Activated CD8-positive, alpha-beta T cell treated with anti-CD3 and anti-CD28 coated beads, Interleukin-2, amount 10 ng/mL, durations not matched to agents 7 days and 5 days (primary cell): ENCODE data around the gene PTGR1. TPM values are rescaled to one million over a fixed set of nuclear protein-coding genes. Genes with fewer than 3 reads are reported as not detected.

Source experiments
- ATAC-seq: fragments of 150-1000 bp; cut with Tn5 transposase; one replicate; pipeline ENCODE4 v1.10.0; 2021; ENCODE audit warnings: moderate library complexity
- CTCF ChIA-PET: fragments of 350-600 bp; sonication (Branson Sonifier 250); formaldehyde crosslinking; loops from one replicate; lab custom pipeline; 2021; ENCODE audit warnings: antibody characterized with exemption; lab: Charles Lee
- POLR2A ChIA-PET: fragments of 350-600 bp; sonication (Branson Sonifier 250); formaldehyde crosslinking; loops from one replicate; lab custom pipeline; 2021; ENCODE audit warnings: antibody characterized with exemption; lab: Charles Lee
- DNase-seq: peaks from one replicate; pipeline ENCODE4 v3.0.0-alpha.2; 2020
- H3K27ac Mint-ChIP-seq: one replicate; pipeline ENCODE4 v1.8.0; 2021; ENCODE audit warnings: mild to moderate bottlenecking, mixed read lengths
- H3K27me3 Mint-ChIP-seq: one replicate; pipeline ENCODE4 v1.8.0; 2021; ENCODE audit warnings: low read depth, mixed read lengths
- H3K36me3 Mint-ChIP-seq: one replicate; pipeline ENCODE4 v1.8.0; 2021; ENCODE audit warnings: low read depth, mixed read lengths
- H3K4me1 Mint-ChIP-seq: one replicate; pipeline ENCODE4 v1.8.0; 2021; ENCODE audit warnings: low read depth, mixed read lengths
- H3K4me3 Mint-ChIP-seq: one replicate; pipeline ENCODE4 v1.8.0; 2021; ENCODE audit warnings: mild to moderate bottlenecking, mixed read lengths
- H3K9me3 Mint-ChIP-seq: one replicate; pipeline ENCODE4 v1.8.0; 2022; ENCODE audit warnings: mixed read lengths; ENCODE audit not compliant: insufficient read depth
- total RNA-seq, 2 experiments: library from RNA; stranded (reverse); gene quantifications; one replicate each; pipeline ENCODE4 v1.2.3, GENCODE V29; 2021

PTGR1 gene
- total RNA-seq, 2 experiments from 2014 or later = not detected

DNA sequence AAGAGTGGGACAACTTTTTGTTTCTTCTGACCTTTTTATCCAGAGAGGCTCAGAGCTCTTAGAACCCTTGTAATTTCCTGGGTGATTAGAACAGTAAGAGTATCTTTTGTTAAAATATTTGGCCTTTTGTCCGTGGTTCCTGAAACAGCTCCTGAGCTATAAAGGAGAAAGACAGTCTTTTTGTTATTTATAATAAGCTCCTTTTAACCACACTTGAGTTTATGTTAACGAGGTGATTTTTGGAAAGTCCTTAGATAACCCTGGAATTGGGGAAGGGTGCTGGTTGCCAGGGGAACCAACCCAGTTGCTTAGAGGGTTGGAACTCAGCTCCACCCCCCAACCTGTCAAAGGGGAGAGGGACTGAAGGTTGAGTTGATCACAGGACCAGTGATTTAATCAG, 69.7 kb downstream of the PTGR1 start:
- ChIA-PET POLR2A (no interaction called here), CTCF (interaction anchor here (0.6 kb wide), 1 partner anchor 317 kb away, joined by 4 read pairs; no protein-coding TSS in a partner anchor)
- no peak for ATAC-seq
- H3K4me1 Mint-ChIP-seq = peaks cover 25% of the 10 kb centered on the region
- H3K4me3 Mint-ChIP-seq = no peak overlapping the region
- peaks cover 4% of the 10 kb centered on the region for H3K9me3 Mint-ChIP-seq
- H3K36me3 Mint-ChIP-seq = peaks cover 19% of the 10 kb centered on the region
- no peaks in the 10 kb centered on the region for H3K27me3 Mint-ChIP-seq
- DNase-seq = no peak
- H3K27ac Mint-ChIP-seq = no peak overlapping the region

DNA sequence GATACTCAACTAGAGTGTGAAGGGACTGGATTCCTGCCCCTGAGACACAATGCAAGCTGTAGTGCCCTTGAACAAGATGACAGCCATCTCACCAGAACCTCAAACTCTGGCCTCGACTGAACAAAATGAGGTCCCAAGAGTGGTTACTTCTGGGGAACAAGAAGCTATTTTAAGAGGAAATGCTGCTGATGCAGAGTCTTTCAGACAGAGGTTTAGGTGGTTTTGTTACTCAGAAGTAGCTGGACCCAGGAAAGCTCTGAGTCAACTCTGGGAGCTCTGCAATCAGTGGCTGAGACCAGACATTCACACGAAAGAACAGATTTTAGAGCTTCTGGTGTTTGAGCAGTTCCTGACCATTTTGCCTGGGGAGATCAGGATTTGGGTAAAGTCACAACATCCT, 72.1 kb downstream of the PTGR1 start:
- peaks cover 3% of the 10 kb centered on the region for H3K27me3 Mint-ChIP-seq
- peaks cover 25% of the 10 kb centered on the region for H3K4me1 Mint-ChIP-seq
- no peak overlapping the region for H3K4me3 Mint-ChIP-seq
- H3K27ac Mint-ChIP-seq = no peak overlapping the region
- DNase-seq (peak; percentile 29), ATAC-seq (no peak)
- H3K9me3 Mint-ChIP-seq = no peaks in the 10 kb centered on the region
- POLR2A ChIA-PET = no interaction called here
- peaks cover 12% of the 10 kb centered on the region for H3K36me3 Mint-ChIP-seq
- CTCF ChIA-PET = no interaction called here

DNA sequence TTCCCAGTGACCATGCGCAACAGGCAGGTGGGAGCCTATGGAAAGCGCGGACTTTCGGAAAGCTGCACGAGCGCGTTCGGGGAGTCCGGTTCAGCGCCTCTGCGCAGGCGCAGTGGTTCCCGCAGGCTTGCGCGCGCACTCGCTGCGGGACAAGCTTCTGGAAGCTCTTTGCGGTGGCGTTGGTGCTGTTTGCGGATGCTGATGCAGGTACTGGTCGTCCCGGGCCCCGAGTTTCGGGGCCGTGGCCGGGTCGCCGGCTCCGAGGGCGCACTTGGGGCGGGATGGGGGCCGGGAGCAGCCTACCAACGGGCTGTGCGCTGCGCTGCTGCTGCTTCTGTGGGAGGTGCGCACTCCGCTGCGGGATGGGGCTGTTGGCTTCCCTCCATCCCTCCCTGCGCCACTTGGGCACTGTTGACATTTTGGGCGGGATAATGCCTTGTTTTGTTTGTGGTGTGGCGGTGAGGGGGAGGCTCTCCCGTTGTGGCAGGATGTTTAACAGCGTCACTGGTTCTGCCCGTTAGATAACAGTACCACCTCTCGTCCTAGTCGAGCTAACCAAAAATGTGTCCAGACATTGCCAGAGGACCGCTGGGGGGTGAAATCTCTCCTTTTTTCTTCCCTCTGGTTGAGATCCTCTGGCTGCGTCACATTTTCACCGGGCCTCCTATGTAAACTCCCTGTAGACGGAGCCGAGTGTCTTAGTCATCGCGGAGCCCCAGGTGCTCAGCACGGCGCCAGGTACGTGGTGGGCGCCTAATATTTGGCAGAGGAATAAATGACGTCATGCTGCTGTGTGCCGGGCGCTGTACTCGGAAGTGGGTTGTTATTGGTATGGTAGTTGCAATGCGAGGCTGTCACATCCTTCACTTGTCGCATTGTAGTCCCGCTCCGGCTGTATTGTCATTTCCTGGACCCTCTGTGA, 74.1 kb downstream of the PTGR1 start, which contains the start of gene ZNF483:
Gene ZNF483, plus strand, starts transcription at position 124 of the 922 bp plus-strand sequence. CDS start 2,217 bp downstream, outside the sequence.
- ChIA-PET CTCF (no interaction called here), POLR2A (interaction anchor here (0.8 kb wide), 1 partner anchor 49 kb away, joined by 3 read pairs; no protein-coding TSS in a partner anchor)
- DNase-seq = peak; percentile 63
- Mint-ChIP-seq H3K27me3 (peaks cover 7% of the 10 kb centered on the region), H3K27ac (peak within 1 kb of the TSS; percentile 86), H3K4me3 (peak within 1 kb of the TSS; percentile 85), H3K36me3 (peaks cover 12% of the 10 kb centered on the region), H3K9me3 (no peaks in the 10 kb centered on the region), H3K4me1 (peaks cover 25% of the 10 kb centered on the region)
- ATAC-seq = peak; percentile 77

DNA sequence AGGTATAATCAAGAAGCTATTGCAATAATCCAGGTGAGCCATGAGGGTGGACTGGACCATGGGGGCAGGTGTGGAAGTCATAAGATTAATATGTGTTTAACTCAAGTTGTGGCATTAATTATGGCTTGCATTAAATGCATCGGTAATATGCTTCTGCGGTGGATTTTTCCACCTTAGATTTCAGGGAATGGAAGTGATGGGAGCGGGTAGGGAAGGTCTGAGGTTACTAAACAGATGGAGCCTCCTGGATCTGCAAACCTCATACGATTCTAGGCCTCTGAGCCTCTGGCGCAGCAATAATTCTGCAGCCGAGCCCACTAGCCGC, 74.8 kb downstream of the PTGR1 start:
- peak overlapping the region; percentile 85 for H3K4me3 Mint-ChIP-seq
- ChIA-PET POLR2A (interaction anchor here (0.8 kb wide), 1 partner anchor 48 kb away, joined by 3 read pairs; no protein-coding TSS in a partner anchor), CTCF (no interaction called here)
- peaks cover 12% of the 10 kb centered on the region for H3K36me3 Mint-ChIP-seq
- no peak overlapping the region for H3K27ac Mint-ChIP-seq
- H3K9me3 Mint-ChIP-seq = no peaks in the 10 kb centered on the region
- peaks cover 25% of the 10 kb centered on the region for H3K4me1 Mint-ChIP-seq
- no peak for DNase-seq
- H3K27me3 Mint-ChIP-seq = peaks cover 7% of the 10 kb centered on the region
- ATAC-seq = no peak

DNA sequence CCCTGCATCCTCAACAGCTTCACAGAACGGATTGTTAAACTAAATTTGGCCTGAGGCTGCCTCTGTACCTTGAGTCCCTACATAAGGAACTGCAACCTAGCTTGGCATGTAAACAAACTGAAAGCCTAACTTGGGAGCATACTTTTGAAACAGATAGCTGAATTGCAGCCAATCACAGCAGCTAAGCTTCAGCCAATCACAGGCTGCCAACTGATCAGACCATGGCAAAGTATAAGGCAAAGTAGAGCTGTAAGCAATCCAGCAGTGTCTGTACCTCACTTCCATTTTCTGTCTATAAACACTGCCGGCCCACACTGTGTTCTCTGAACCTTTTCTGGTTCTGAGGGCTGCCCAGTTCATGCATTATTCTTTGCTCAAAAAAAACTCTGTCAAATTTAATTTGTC, 83.4 kb downstream of the PTGR1 start:
- H3K27me3 Mint-ChIP-seq = peaks cover 3% of the 10 kb centered on the region
- peaks cover 2% of the 10 kb centered on the region for H3K9me3 Mint-ChIP-seq
- POLR2A ChIA-PET = no interaction called here
- no peak overlapping the region for H3K27ac Mint-ChIP-seq
- ATAC-seq (no peak), DNase-seq (no peak)
- H3K36me3 Mint-ChIP-seq = no peaks in the 10 kb centered on the region
- CTCF ChIA-PET = no interaction called here
- no peaks in the 10 kb centered on the region for H3K4me1 Mint-ChIP-seq
- H3K4me3 Mint-ChIP-seq = no peak overlapping the region

DNA sequence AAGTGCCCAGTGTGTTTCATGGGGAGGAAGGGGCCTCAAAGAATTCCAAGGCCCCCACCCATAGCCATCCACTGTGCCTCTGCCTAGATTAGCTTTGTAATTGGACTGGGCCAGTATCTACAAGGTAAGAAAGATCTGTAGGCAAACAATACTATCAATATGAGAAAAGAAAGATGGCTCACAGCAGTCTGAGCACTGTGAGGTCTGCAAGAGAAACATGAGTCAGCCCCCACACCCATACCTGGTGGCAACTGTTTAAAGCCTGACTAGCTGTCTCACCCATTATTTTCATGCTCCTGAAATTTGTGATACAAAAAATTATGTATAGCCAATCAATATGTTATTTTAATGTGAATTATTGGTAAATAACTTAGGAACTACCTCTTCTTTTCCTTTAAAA, 84.5 kb downstream of the PTGR1 start:
- ATAC-seq = no peak
- Mint-ChIP-seq H3K36me3 (no peaks in the 10 kb centered on the region), H3K4me1 (no peaks in the 10 kb centered on the region), H3K27me3 (no peaks in the 10 kb centered on the region), H3K27ac (no peak overlapping the region), H3K4me3 (no peak overlapping the region), H3K9me3 (peaks cover 6% of the 10 kb centered on the region)
- ChIA-PET CTCF (no interaction called here), POLR2A (no interaction called here)
- DNase-seq = no peak

Other genes starting within 250 kb of the PTGR1 start
- 10 to 100 TPM; 55.9 to 59.1 TPM for gene ECPAS, start 115.3 kb downstream of the PTGR1 start, total RNA-seq
- gene ZNF483, start 74.5 kb downstream of the PTGR1 start, total RNA-seq = 1 to 10 TPM; 2.2 to 2.3 TPM
- 1 to 10 TPM; 3.9 to 4.2 TPM for gene DNAJC25, start 31.7 kb upstream of the PTGR1 start, total RNA-seq
- gene GNG10, start 62.0 kb upstream of the PTGR1 start, total RNA-seq = 10 to 100 TPM; 21.4 TPM
- not detected for gene SHOC1, start 195.3 kb upstream of the PTGR1 start, total RNA-seq